Left lobe of liver (tissue), 2 donors: ENCODE data around the gene UTS2. TPM values are rescaled to one million over a fixed set of nuclear protein-coding genes. Genes with fewer than 3 reads are reported as not detected.

Experiments used
- ATAC-seq: fragments of 200-7000 bp; cut with Tn5 transposase; one replicate; pipeline ENCODE4 v1.9.1; 2020; ENCODE audit warnings: mild to moderate bottlenecking, moderate library complexity
- DNase-seq: peaks from one replicate; pipeline ENCODE4 v3.0.0-alpha.2; 2020; ENCODE audit warnings: low spot score
- total RNA-seq: library from RNA; stranded (reverse); gene quantifications from one replicate; pipeline ENCODE4 v1.2.1, GENCODE V29; 2021
- donor health status: DM: no; HTN: no; CAD: no; lungs with moderate emphysema.
- donor health status: DM: no; HTN: yes; CAD: no.

UTS2 gene
- total RNA-seq, 1 donor from 2014 or later, result not detected

GRCh38 chr1:7813677-7814373 is 39.0 kb downstream of the UTS2 start:
- DNase-seq (no peak), ATAC-seq (no peak)

DNA sequence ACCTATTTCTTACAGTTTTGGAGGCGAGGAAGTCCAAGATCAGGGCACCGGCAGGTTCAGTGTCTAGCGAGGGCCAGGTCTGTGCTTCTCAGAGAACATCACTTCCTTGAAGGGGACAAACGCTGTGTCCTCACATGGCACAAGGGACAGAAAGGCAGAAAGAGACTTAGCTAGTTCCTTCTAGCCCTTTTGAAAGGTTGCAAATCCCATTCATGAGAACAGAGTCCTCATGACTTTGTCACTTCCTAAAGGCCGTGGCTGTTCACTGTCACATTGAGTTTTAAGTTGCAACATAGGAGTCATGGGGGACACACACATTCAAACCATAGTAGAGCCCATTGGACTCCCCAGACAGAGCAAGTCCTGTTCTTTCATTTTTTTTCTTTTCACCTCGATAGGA is 41.4 kb downstream of the UTS2 start:
- DNase-seq (no peak), ATAC-seq (no peak)

DNA sequence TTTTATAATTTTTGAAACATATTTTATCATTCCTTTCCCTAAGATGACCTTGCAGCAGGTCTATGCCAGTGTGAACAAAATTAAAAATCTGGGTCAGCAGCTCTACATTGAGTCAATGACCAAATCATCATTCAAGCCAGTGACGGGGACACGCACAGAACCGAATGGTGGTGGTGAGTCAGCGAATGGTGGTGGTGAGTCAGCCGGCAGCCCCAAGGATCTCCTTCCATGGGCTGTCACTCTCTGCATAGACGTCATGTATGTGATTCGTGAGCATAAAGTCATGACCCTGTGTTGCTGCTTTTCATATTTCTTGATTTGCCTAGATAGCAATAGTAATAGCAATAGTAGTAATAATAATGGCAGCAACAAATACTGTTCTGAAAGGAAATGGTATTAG is 42.5 kb downstream of the UTS2 start:
- ATAC-seq, result no peak
- DNase-seq, result no peak

GRCh38 chr1:7809742-7810141 is 43.1 kb downstream of the UTS2 start:
- DNase-seq (no peak), ATAC-seq (no peak)

GRCh38 chr1:7808253-7808844 is 44.5 kb downstream of the UTS2 start:
- no peak for DNase-seq
- ATAC-seq, result peak; percentile 56

DNA sequence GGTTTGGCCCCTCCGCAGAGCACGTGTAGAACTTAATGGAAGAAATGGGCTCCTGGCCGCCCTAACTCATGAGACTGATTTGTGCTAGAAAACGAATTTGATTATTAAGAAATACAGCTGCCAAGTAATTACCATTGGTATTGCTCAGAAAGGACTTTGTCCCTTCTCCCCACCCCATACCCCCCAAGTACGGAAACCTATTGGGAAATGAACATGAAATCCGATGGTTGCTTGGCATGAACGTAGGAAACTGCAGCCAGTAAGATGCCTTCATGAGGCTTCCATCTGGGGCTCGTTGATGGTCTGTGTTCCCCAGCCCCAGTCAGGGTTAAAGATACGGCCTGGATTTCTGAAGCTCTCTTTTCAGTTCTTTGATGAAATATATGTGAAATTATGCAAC is 47.4 kb downstream of the UTS2 start:
- peak; percentile 56 for ATAC-seq
- DNase-seq, result no peak

Other genes starting within 250 kb of the UTS2 start
- 31.8 TPM for gene VAMP3, start 81.8 kb downstream of the UTS2 start, total RNA-seq
- gene PER3, start 68.8 kb downstream of the UTS2 start, total RNA-seq, result 24.3 TPM
- 0.03 TPM for gene TNFRSF9, start 87.8 kb upstream of the UTS2 start, total RNA-seq
- gene PARK7, start 108.6 kb upstream of the UTS2 start, total RNA-seq, result 198 TPM
- gene ERRFI1, start 173.2 kb upstream of the UTS2 start, total RNA-seq, result 316 TPM